Activated naive CD4-positive, alpha-beta T cell treated with anti-CD3 and anti-CD28 coated beads, Interleukin-2, amount 50 U/mL, for 24 hours (primary cell): ENCODE data around the gene GALNT17.
"Not testable (repeated sequence)": the region's sequence is repeated elsewhere in the genome, so short reads cannot be mapped to it uniquely, and the experiment has no call there.

Experiments
- H3K27ac Mint-ChIP-seq: one replicate; pipeline ENCODE4 v1.8.0; 2021; ENCODE audit warnings: mild to moderate bottlenecking, mixed read lengths
- H3K27me3 Mint-ChIP-seq: one replicate; pipeline ENCODE4 v1.8.0; 2021; ENCODE audit warnings: mixed read lengths
- H3K36me3 Mint-ChIP-seq: one replicate; pipeline ENCODE4 v1.8.0; 2021; ENCODE audit warnings: mixed read lengths
- H3K4me1 Mint-ChIP-seq: one replicate; pipeline ENCODE4 v1.8.0; 2021; ENCODE audit warnings: mixed read lengths
- H3K4me3 Mint-ChIP-seq: one replicate; pipeline ENCODE4 v1.8.0; 2021; ENCODE audit warnings: mild to moderate bottlenecking, mixed read lengths
- H3K9me3 Mint-ChIP-seq: one replicate; pipeline ENCODE4 v1.8.0; 2021; ENCODE audit warnings: mixed read lengths

The GALNT17 gene

DNA sequence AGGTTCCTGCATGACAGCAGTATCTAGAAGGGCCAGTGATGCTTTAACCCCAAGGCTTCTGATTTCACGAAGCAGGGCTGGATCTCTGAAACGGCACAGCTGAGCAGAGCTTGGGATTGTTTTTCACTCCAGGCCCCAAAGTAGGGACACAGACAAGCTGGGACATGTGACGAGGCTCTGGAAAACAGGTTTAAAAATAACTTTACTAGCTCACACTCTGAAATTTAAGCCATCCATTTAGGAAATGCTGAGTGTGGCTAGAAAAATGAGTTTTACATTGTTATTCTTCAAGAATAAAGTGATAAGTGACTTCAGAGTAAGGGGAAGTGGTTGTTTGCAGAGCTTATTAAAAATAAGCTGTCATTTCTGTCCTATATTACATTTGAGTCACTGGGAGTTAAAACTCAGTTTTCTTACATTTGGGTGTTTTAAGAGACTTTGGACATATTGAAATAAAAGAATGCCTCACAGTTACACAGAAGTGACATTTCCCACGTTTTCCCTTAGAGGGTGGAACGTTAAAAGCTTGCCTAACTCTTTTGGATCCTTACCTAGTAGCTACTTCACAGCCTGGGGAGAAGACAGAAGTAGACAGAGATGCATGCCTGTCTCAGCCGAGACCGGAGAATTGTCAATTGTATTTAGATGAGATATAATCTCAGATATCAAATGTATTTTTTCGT, 107.8 kb downstream of the GALNT17 start:
- Mint-ChIP-seq H3K27ac (no peak overlapping the region), H3K27me3 (no peaks in the 10 kb centered on the region), H3K9me3 (peaks cover 7% of the 10 kb centered on the region), H3K4me3 (no peak overlapping the region), H3K4me1 (no peaks in the 10 kb centered on the region), H3K36me3 (no peaks in the 10 kb centered on the region)

DNA sequence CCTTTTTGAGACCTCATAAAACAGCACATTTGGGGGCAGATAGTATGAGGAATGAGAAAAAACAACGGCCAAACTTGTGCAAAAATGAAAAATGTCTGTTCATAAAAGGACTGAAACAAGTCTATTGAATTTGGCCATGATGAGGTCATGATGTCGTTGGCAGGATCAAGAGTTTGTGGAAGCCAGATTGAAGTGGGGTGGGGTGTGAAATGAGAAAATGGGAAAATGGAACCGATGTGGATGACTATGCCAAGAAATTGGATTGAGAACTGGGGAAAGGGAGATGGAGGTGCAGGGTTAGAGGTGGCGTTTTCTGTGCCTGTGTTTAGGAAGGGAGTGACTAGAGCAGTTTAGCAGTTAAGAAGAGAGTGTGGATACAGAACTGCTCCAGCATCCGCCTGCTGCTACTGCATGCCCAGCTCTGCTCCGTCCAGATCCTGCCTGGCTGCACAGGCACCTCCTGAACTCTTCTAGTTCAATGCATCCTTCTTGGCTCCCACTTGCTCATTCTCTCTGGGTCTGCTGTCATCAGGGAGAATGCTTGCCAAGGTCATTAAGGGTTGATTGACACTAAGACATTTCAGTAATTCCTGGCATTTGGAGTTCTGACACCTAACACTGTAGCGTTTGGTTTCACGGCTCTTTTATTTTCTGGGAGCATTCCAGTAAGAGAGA, 111.9 kb downstream of the GALNT17 start:
- Mint-ChIP-seq H3K9me3 (peaks cover 20% of the 10 kb centered on the region), H3K4me3 (no peak overlapping the region)

DNA sequence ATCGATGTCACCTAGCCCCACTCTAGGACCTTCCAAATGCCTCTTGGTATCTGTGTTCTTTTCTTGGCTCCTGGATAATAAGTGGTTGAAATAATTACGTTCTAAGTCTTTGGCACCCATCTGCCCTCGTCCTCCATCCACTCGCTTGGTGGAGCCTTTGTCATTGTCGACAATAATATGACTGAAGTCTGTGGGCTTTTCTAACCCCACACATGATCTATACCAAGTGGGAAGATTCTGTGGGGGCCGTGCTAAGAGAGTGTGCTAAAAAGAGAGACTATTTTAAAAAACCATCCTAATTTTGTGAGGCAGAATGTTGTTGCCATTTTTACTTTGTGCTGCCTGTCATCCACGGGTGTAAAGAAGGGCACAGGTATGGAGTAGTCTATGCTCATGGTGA, 113.1 kb downstream of the GALNT17 start:
- H3K27me3 Mint-ChIP-seq, result no peaks in the 10 kb centered on the region
- no peak overlapping the region for H3K4me3 Mint-ChIP-seq
- peaks cover 20% of the 10 kb centered on the region for H3K9me3 Mint-ChIP-seq
- no peaks in the 10 kb centered on the region for H3K4me1 Mint-ChIP-seq
- H3K36me3 Mint-ChIP-seq, result no peaks in the 10 kb centered on the region
- H3K27ac Mint-ChIP-seq, result no peak overlapping the region

More for the DNA sequence above, 111.9 kb downstream of the GALNT17 start:
- Mint-ChIP-seq H3K4me1 (no peaks in the 10 kb centered on the region), H3K27me3 (no peaks in the 10 kb centered on the region), H3K36me3 (no peaks in the 10 kb centered on the region), H3K27ac (no peak overlapping the region)

DNA sequence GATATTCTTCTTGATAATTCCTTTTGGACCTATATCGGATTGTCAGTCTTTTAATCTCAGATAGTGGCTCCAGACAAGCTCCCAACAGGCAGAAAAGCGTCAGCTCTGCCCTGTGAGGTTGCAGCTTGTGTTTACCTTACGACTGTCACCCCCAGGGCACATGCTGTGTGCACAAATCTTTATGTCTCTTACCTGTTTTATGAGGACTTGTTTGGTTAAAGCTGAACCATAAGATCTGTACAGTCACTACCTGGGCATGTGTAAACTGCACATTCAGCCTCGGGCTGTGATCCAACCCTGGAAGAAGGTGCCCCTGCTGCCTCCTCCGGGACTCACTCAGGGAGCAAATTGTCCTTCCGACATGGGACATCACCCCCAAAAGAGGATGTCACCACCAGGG, 119.8 kb downstream of the GALNT17 start:
- Mint-ChIP-seq H3K27ac (no peak overlapping the region), H3K36me3 (no peaks in the 10 kb centered on the region), H3K27me3 (no peaks in the 10 kb centered on the region), H3K9me3 (peaks cover 9% of the 10 kb centered on the region), H3K4me3 (no peak overlapping the region), H3K4me1 (no peaks in the 10 kb centered on the region)

DNA sequence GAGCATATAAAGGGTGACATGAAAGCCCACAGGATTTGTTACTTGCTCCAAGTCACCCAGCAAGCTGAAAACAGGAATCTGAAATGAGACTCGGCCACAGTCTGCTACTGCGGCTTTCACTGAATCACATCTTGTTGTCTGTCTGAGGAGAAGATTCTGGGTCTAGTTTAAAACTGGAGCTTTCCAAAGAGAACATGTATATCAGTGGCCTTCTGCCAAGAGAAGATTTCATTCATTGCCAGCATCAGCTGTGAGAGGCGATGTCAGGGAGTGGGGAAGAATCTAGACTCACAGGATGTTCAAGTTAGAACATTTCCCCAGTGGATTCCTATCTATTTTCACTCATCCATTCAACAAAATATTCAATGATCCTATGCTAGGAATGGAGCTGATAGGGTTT, 122.8 kb downstream of the GALNT17 start:
- Mint-ChIP-seq H3K27me3 (no peaks in the 10 kb centered on the region), H3K36me3 (no peaks in the 10 kb centered on the region), H3K4me1 (no peaks in the 10 kb centered on the region), H3K27ac (no peak overlapping the region), H3K9me3 (peaks cover 4% of the 10 kb centered on the region), H3K4me3 (no peak overlapping the region)

DNA sequence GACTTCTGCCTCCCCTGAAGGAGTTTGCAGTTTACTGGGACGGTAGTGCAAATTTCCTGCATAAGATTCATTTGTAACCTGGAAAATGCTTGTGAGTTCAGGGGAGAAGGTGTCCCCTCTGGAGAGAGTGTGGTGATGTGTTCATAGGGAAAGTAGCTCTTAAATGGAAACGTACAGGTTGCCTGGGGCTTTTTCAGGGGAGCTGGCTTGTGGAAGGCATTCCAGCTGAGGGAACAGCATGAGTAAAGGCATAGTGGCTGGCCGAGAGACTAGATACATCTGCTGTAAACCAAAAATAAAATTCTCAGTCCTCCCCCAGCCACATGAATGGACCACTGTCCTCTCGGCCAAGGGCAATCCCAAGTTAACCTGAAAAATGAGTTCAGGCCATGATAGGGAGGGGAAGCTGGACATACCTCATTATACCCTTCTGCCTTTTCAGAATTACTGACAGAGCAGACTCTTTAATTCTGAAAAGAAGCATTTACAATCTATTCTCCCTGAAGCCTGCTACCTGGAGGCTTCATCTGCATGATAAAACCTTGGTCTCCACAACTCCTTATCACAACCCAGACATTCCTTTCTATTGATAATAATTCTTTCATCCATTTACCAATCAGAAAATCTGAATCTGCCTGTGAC, 123.7 kb downstream of the GALNT17 start:
- Mint-ChIP-seq H3K4me1 (no peaks in the 10 kb centered on the region), H3K27ac (no peak overlapping the region), H3K36me3 (no peaks in the 10 kb centered on the region), H3K9me3 (peaks cover 4% of the 10 kb centered on the region), H3K4me3 (no peak overlapping the region), H3K27me3 (no peaks in the 10 kb centered on the region)

DNA sequence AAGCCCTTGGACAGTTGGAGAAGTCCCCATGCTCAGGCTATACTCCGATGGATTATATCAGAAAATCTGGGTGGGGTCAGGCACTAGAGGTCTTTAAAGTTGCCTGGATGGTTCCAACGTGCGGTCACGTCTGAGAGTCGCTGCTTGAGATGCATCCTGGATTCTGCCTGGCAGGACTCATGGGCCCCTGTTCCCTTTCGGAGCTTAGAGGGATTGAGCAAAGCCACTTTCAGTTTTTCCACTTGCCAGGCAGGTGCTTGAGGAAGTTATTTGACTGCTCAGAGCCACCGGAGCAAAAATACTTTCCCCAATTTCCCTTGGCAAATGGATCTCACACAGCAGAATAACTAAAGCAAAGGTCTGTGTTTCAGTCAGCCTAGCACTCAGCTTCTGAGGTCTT, 129.1 kb downstream of the GALNT17 start:
- Mint-ChIP-seq H3K9me3 (peaks cover 15% of the 10 kb centered on the region), H3K4me1 (no peaks in the 10 kb centered on the region), H3K27ac (no peak overlapping the region), H3K27me3 (no peaks in the 10 kb centered on the region), H3K36me3 (no peaks in the 10 kb centered on the region), H3K4me3 (no peak overlapping the region)

DNA sequence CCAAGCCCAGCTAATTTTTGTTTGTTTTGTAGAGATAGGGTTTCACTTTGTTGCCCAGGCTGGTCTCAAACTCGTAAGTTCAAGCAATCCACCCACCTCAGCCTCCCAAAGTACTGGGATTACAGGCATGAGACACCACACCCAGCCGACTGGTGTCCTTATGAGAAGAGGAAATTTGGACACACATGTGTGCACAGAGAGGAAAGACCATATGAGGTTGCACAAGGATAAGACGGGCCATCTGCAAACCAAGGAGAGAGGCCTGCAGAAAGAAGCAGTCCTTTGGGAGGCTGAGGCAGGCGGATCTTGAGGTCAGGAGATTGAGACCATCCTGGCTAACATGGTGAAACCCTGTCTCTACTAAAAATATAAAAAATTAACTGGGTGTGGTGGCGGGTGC, 130.9 kb downstream of the GALNT17 start:
- not testable (repeated sequence) for H3K4me3 Mint-ChIP-seq, H3K36me3 Mint-ChIP-seq, H3K4me1 Mint-ChIP-seq, H3K27me3 Mint-ChIP-seq, H3K27ac Mint-ChIP-seq
- H3K9me3 Mint-ChIP-seq, result peaks cover 21% of the 10 kb centered on the region

DNA sequence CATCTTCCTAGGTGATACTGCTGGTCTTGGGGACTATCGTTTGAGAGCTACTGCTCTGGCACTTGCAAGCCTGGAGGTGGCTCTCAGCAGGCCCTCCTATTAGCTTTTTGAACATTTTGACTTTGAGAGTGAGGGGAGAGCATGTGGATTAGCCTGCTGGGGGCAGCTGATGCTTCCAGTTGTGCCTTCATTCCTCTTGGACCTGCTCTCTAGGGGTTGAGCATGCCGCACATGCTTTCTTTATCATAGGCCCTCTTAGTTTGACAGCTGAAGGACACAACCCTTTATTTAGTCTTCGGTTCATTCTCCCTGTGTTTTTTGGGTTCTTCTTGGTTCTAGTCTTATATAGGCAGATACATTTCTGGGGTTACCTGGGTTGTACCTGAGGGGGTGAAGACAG, 132.1 kb downstream of the GALNT17 start:
- H3K4me3 Mint-ChIP-seq, result no peak overlapping the region
- H3K27ac Mint-ChIP-seq, result no peak overlapping the region
- H3K36me3 Mint-ChIP-seq, result no peaks in the 10 kb centered on the region
- peaks cover 17% of the 10 kb centered on the region for H3K9me3 Mint-ChIP-seq
- no peaks in the 10 kb centered on the region for H3K27me3 Mint-ChIP-seq
- no peaks in the 10 kb centered on the region for H3K4me1 Mint-ChIP-seq

DNA sequence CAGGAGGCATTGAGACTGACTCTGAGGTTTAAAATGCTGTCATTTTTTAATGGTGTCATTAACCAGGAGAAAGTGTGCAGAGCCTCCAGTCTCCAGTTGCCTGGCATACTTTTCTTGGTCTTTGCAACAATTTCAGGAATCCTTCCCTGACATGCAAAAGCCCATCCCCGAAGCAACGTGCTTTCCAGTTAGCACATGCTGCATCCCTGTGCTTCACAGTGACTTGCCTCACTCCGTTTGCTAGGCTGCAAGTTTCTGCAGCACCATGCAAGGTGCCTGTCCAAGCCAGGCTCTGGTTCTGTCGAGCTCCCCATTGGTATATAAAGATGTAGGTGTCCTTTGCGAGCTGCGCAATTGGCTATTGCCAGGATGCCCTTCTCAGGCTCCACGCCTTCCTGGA, 135.0 kb downstream of the GALNT17 start:
- Mint-ChIP-seq H3K4me1 (no peaks in the 10 kb centered on the region), H3K4me3 (no peak overlapping the region), H3K27ac (no peak overlapping the region), H3K9me3 (peaks cover 21% of the 10 kb centered on the region), H3K27me3 (no peaks in the 10 kb centered on the region), H3K36me3 (no peaks in the 10 kb centered on the region)

DNA sequence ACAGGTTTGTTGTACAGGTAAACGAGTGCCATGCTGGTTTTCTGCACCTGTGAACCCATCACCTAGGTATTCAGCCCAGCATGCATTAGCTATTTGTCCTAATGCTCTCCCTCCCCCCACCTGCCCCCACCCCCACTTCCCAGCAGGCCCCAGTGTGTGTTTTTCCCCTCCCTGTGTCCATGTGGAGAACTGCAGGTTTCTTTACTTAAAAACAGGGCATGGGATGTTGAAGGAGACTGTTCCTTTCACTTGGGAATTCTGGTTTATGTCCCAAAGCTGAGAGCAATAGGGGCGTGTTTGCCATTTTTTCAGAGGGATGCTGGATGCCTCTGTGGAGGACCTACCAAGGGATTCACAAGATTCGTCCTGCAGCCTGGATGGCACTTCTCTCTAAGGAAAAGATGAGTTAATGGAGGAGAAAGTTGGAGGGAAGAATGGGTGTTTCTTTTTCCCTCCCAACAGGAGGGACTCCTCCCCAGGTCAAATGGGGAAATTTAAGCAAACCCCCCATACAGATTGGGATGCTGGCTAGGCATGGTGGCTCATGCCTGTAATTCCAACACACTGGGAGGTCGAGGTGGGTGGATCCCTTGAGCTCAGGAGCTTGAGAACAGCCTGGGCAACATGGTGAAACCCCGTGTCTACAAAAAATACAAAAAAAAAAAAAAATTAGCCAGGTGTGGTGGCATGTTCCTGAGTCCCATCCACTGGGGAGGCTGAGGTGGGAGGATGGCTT, 136.0 kb downstream of the GALNT17 start:
- Mint-ChIP-seq H3K27me3 (no peaks in the 10 kb centered on the region), H3K27ac (no peak overlapping the region), H3K4me3 (no peak overlapping the region), H3K4me1 (no peaks in the 10 kb centered on the region), H3K9me3 (peaks cover 29% of the 10 kb centered on the region), H3K36me3 (no peaks in the 10 kb centered on the region)

DNA sequence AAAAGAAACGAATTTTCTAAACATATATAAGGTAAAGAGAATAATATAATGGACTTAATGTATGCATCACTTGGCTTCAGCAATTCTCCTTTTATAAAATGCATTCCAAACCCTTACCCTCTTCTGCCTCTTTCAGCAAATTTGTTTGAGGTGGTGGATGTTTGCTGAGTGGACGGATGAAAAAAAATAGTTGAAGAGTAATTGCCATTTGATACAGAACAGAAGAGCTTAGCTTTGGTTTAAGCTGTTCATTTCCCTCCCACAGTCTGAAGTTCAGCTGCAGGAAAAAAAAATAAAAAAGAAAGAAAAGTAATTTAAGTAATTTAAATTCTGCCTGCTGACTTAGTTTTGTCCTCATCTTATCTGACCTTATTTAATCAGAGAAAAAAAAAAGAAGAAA, 138.6 kb downstream of the GALNT17 start:
- Mint-ChIP-seq H3K27ac (no peak overlapping the region), H3K36me3 (no peaks in the 10 kb centered on the region), H3K4me3 (no peak overlapping the region), H3K9me3 (peaks cover 28% of the 10 kb centered on the region), H3K4me1 (no peaks in the 10 kb centered on the region), H3K27me3 (no peaks in the 10 kb centered on the region)

DNA sequence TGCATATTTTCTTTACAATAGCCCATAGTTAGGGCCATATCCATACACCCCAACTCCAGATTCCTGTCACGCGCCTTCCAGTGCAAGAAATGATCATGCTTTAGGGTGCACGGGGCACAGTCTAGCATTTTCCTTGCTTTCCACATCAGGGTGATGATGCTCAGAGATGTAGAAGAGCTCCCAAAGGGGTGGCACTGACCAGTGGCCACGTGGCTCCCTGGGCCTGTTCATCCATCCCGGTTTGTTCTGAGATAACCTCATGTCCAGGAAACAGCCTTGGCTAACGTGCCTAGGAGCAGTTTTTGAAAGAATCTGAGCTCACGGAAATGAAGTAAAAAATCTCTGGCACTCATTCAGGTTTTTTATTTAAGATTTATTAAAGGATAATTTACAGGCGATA, 139.3 kb downstream of the GALNT17 start:
- Mint-ChIP-seq H3K36me3 (no peaks in the 10 kb centered on the region), H3K27me3 (no peaks in the 10 kb centered on the region), H3K4me3 (no peak overlapping the region), H3K9me3 (peaks cover 27% of the 10 kb centered on the region), H3K27ac (no peak overlapping the region), H3K4me1 (no peaks in the 10 kb centered on the region)

DNA sequence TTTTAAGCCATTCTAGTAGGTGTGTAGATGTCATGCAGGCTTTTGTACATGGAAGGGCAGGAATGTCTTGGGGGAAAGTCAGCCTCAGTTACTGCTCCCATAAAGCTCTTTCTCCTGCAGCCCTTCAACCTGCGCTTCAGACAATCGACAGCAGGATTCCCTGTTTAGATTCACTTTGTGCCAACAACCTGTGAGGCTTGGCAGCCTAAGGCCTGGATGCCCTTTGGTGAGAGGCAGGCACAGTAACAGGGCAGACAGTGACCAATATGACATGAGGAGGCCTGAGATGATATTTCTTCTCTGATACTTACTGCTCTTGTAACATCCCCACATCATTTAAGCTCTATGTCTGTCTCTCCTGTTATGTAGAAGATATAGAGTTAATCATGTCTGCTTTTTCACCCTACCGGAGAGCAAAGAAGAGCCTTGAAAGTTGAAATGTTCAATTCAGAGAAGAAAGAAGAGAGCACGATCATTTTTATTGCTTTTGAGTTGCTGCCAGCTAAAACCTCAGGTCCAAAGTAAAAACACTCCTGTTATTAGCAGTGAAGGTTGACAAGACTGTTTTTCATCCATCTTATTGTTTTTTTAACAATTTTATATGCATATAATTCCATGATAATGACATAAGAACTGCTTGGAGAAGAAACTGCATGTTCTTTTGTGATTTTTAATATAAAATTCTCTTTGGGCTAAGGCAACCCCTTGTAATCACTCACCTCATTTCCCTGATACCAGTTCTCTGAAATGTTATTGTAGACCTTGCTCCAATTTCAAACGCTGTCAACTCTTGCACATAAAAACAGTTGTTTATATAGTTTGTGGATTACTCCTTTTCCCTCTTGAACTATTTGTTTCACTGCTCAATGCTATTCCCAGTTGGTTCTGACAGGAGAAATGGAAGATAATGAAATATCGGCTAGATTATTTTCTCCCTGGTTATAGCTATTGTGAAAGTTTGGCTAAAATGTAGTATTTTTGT, 140.9 kb downstream of the GALNT17 start:
- Mint-ChIP-seq H3K4me3 (no peak overlapping the region), H3K4me1 (no peaks in the 10 kb centered on the region), H3K27ac (no peak overlapping the region), H3K27me3 (no peaks in the 10 kb centered on the region), H3K36me3 (no peaks in the 10 kb centered on the region), H3K9me3 (peaks cover 23% of the 10 kb centered on the region)

DNA sequence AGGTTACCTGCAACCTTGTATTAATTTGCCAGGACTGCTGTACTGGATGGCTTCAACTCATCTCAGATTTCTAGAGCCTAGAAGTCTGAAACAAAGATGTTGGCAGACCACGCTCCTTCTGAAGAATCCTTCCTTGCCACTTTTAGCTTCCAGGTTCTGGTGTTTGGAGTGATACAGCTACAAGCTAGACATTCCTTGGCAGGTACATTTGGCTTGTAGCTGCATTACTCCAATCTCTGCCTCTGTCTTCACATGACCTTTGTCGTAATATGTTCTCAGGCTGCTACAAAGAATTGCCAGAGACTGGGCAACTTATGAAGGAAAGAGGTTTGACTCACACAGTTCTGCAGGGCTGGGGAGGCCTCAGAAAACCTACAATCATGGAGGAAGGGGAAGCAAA, 146.3 kb downstream of the GALNT17 start:
- no peaks in the 10 kb centered on the region for H3K27me3 Mint-ChIP-seq
- no peak overlapping the region for H3K27ac Mint-ChIP-seq
- H3K36me3 Mint-ChIP-seq, result no peaks in the 10 kb centered on the region
- H3K4me1 Mint-ChIP-seq, result no peaks in the 10 kb centered on the region
- H3K9me3 Mint-ChIP-seq, result peaks cover 10% of the 10 kb centered on the region
- no peak overlapping the region for H3K4me3 Mint-ChIP-seq
